ENCODE results near the gene SLC25A52.

Gene SLC25A52

GRCh38 chr18:31774962-31775361, 14.3 kb upstream of the SLC25A52 start:
- H3K9ac ChIP-seq (ENCODE audit: low read length) = no peak overlapping the region
- no peaks in the 10 kb centered on the region for H3K27me3 ChIP-seq (ENCODE audit: low read depth, low read length)
- H2AFZ ChIP-seq (ENCODE audit: low read depth, low read length) = no peak overlapping the region
- no peaks in the 10 kb centered on the region for H4K20me1 ChIP-seq (ENCODE audit: insufficient read depth, low read length)
- H3K36me3 ChIP-seq (replicated peaks; ENCODE audit: low read depth, low read length) = peaks cover 4% of the 10 kb centered on the region
- H3K4me3 ChIP-seq (ENCODE audit: low read length) = no peak overlapping the region
- H3K4me2 ChIP-seq (ENCODE audit: low read length) = no peak overlapping the region
- H3K9me3 ChIP-seq (ENCODE audit: insufficient read depth, low read length) = peaks cover 20% of the 10 kb centered on the region
- H3K27ac ChIP-seq (ENCODE audit: low read length) = no peak overlapping the region
- peaks cover 7% of the 10 kb centered on the region for H3K4me1 ChIP-seq (ENCODE audit: low read length)
- TF ChIP-seq EZH2phosphoT487 (IDR thresholded peaks at IDR 0.05; ENCODE audit: low read depth) (no peak), CTCF (IDR thresholded peaks at IDR 0.05; ENCODE audit: low read depth, low read length) (no peak)
- H3K79me2 ChIP-seq (ENCODE audit: low read length) = no peaks in the 10 kb centered on the region

GRCh38 chr18:31774477-31774785, 13.8 kb upstream of the SLC25A52 start:
- Histone ChIP-seq H3K9me3 (ENCODE audit: insufficient read depth, low read length) (peaks cover 15% of the 10 kb centered on the region), H3K4me3 (ENCODE audit: low read length) (peak overlapping the region; percentile 51), H4K20me1 (ENCODE audit: insufficient read depth, low read length) (no peaks in the 10 kb centered on the region), H3K27ac (ENCODE audit: low read length) (no peak overlapping the region), H3K79me2 (ENCODE audit: low read length) (no peaks in the 10 kb centered on the region), H2AFZ (ENCODE audit: low read depth, low read length) (peak overlapping the region; percentile 68), H3K4me2 (ENCODE audit: low read length) (peak overlapping the region; percentile 40), H3K27me3 (ENCODE audit: low read depth, low read length) (no peaks in the 10 kb centered on the region), H3K9ac (ENCODE audit: low read length) (no peak overlapping the region), H3K4me1 (ENCODE audit: low read length) (peaks cover 7% of the 10 kb centered on the region), H3K36me3 (replicated peaks; ENCODE audit: low read depth, low read length) (peaks cover 4% of the 10 kb centered on the region)
- TF ChIP-seq EZH2phosphoT487 (IDR thresholded peaks at IDR 0.05; ENCODE audit: low read depth) (no peak), CTCF (IDR thresholded peaks at IDR 0.05; ENCODE audit: low read depth, low read length) (no peak)

GRCh38 chr18:31773774-31774476, 13.2 kb upstream of the SLC25A52 start:
- H4K20me1 ChIP-seq (ENCODE audit: insufficient read depth, low read length) = no peaks in the 10 kb centered on the region
- H3K4me2 ChIP-seq (ENCODE audit: low read length) = peak overlapping the region; percentile 40
- no peak for TF ChIP-seq CTCF (IDR thresholded peaks at IDR 0.05; ENCODE audit: low read depth, low read length)
- TF ChIP-seq EZH2phosphoT487 (IDR thresholded peaks at IDR 0.05; ENCODE audit: low read depth) = no peak
- no peaks in the 10 kb centered on the region for H3K79me2 ChIP-seq (ENCODE audit: low read length)
- H3K9ac ChIP-seq (ENCODE audit: low read length) = no peak overlapping the region
- peaks cover 12% of the 10 kb centered on the region for H3K9me3 ChIP-seq (ENCODE audit: insufficient read depth, low read length)
- no peak overlapping the region for H3K27ac ChIP-seq (ENCODE audit: low read length)
- H3K36me3 ChIP-seq (replicated peaks; ENCODE audit: low read depth, low read length) = peaks cover 4% of the 10 kb centered on the region
- H3K4me1 ChIP-seq (ENCODE audit: low read length) = peaks cover 7% of the 10 kb centered on the region
- peak overlapping the region; percentile 51 for H3K4me3 ChIP-seq (ENCODE audit: low read length)
- no peaks in the 10 kb centered on the region for H3K27me3 ChIP-seq (ENCODE audit: low read depth, low read length)
- H2AFZ ChIP-seq (ENCODE audit: low read depth, low read length) = peak overlapping the region; percentile 68

GRCh38 chr18:31772699-31773098, 12.0 kb upstream of the SLC25A52 start:
- H3K4me2 ChIP-seq (ENCODE audit: low read length) = no peak overlapping the region
- H3K4me1 ChIP-seq (ENCODE audit: low read length) = peaks cover 7% of the 10 kb centered on the region
- H3K4me3 ChIP-seq (ENCODE audit: low read length) = no peak overlapping the region
- H3K27me3 ChIP-seq (ENCODE audit: low read depth, low read length) = no peaks in the 10 kb centered on the region
- H2AFZ ChIP-seq (ENCODE audit: low read depth, low read length) = no peak overlapping the region
- no peak overlapping the region for H3K9ac ChIP-seq (ENCODE audit: low read length)
- H3K36me3 ChIP-seq (replicated peaks; ENCODE audit: low read depth, low read length) = no peaks in the 10 kb centered on the region
- H3K79me2 ChIP-seq (ENCODE audit: low read length) = no peaks in the 10 kb centered on the region
- no peak for TF ChIP-seq EZH2phosphoT487 (IDR thresholded peaks at IDR 0.05; ENCODE audit: low read depth)
- peaks cover 1% of the 10 kb centered on the region; the same call in 1 of the 2 replicates for H3K9me3 ChIP-seq (ENCODE audit: insufficient read depth, low read length)
- no peaks in the 10 kb centered on the region for H4K20me1 ChIP-seq (ENCODE audit: insufficient read depth, low read length)
- H3K27ac ChIP-seq (ENCODE audit: low read length) = no peak overlapping the region

Data from OCI-LY3 (cell line).